Loucy (cell line): ENCODE results near the gene CCDC182.

Source experiments
- CTCF ChIP-seq: fragments of 200-600 bp; sonication (generic); conservative IDR thresholded peaks from 2 replicates; pipeline ENCODE4 v1.5.1; 2014; ENCODE audit warnings: mild to moderate bottlenecking, antibody characterized with exemption, low read length
- EZH2phosphoT487 ChIP-seq: fragments of 200-600 bp; IDR thresholded peaks from 2 replicates; pipeline ENCODE4 v1.6.1; 2018; ENCODE audit warnings: antibody characterized with exemption, mild to moderate bottlenecking, moderate library complexity, borderline replicate concordance

DNA sequence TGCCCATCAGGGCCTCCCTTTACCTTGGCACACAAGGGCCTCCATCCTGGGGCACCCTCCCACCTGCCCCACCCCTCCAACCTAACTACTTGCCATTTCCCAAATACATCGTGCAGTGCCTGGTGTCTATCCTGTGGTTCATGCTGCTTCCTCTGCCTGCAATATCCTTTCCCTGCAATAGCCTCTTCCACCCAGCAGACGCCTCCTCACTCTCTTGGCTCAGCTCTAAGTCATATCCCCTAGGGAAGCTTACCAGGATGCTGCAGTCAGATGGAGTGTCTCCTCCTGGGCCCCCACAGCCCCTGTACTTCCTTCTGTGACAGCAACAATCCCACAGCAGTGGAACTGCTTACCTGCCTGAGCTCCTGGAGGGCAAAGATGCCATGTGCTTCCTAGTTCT lies 36.7 kb downstream of the CCDC182 start:
- TF ChIP-seq CTCF (no peak), EZH2phosphoT487 (no peak)
